ENCODE results near the gene PIGB. TPM values are rescaled to one million over a fixed set of nuclear protein-coding genes. Genes with fewer than 3 reads are reported as not detected.

The PIGB gene
- total RNA-seq, 1 donor, result 17.0 TPM

DNA sequence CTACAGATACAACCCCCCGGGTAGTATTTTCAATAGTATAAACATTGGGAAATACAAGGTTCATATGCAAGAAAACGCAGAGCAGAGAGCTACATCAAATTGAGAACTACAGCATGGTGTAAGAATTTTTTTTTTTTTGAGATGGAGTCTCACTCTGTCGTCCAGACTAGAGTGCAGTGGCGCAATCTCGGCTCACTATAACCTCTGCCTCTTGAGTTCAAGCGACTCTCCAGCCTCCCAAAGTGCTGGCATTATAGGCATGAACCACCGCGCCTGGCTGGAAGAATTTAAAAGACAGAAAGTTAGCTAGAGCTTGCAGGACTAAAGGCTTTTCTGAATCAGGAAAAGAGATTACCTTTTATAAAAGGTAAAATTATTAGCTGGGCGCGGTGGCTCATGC is 42.0 kb downstream of the PIGB start:
- Histone ChIP-seq H3K27ac (ENCODE audit: low read depth, low read length) (no peak overlapping the region), H4K20me1 (ENCODE audit: insufficient read depth, low read length) (no peaks in the 10 kb centered on the region), H3K9me3 (ENCODE audit: low read depth, low read length) (no peaks in the 10 kb centered on the region), H3K4me2 (ENCODE audit: insufficient read depth, low read length) (no peak overlapping the region), H3K4me3 (ENCODE audit: insufficient read depth, low read length) (no peak overlapping the region), H3K36me3 (ENCODE audit: insufficient read depth, low read length) (peaks cover 9% of the 10 kb centered on the region), H3K4me1 (ENCODE audit: insufficient read depth, low read length) (no peaks in the 10 kb centered on the region), H3K27me3 (ENCODE audit: insufficient read depth, low read length) (no peaks in the 10 kb centered on the region), H3K79me2 (ENCODE audit: insufficient read depth, low read length) (no peaks in the 10 kb centered on the region), H2AFZ (ENCODE audit: low read length) (no peak overlapping the region)
- DNase-seq (ENCODE audit: insufficient read length, low spot score, missing footprints), result no peak
- TF ChIP-seq, protein P1, sequence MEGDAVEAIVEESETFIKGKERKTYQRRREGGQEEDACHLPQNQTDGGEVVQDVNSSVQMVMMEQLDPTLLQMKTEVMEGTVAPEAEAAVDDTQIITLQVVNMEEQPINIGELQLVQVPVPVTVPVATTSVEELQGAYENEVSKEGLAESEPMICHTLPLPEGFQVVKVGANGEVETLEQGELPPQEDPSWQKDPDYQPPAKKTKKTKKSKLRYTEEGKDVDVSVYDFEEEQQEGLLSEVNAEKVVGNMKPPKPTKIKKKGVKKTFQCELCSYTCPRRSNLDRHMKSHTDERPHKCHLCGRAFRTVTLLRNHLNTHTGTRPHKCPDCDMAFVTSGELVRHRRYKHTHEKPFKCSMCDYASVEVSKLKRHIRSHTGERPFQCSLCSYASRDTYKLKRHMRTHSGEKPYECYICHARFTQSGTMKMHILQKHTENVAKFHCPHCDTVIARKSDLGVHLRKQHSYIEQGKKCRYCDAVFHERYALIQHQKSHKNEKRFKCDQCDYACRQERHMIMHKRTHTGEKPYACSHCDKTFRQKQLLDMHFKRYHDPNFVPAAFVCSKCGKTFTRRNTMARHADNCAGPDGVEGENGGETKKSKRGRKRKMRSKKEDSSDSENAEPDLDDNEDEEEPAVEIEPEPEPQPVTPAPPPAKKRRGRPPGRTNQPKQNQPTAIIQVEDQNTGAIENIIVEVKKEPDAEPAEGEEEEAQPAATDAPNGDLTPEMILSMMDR (IDR thresholded peaks at IDR 0.05; ENCODE audit: extremely low read depth, low read depth, low read length), result no peak

DNA sequence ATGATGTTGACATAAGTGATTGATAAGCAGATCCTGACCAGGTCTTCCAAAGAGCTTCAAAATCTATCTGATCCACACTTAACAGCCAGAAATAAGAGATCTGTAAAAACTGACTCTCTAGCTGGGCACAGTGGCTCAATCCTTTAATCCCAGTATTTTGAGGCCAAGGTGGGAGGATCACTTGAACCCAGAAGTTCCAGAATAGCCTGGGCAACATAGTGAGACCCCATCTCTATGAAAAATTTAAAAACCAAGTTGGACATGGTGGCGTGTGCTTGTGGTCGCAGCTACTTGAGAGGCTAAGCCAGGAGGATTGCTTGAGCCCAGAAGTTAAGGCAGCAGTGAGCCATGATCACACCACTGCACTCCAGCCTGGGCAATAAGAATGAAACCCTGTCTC is 43.6 kb downstream of the PIGB start:
- Histone ChIP-seq H3K27ac (ENCODE audit: low read depth, low read length) (no peak overlapping the region), H4K20me1 (ENCODE audit: insufficient read depth, low read length) (no peaks in the 10 kb centered on the region), H2AFZ (ENCODE audit: low read length) (no peak overlapping the region), H3K27me3 (ENCODE audit: insufficient read depth, low read length) (no peaks in the 10 kb centered on the region), H3K4me1 (ENCODE audit: insufficient read depth, low read length) (no peaks in the 10 kb centered on the region), H3K36me3 (ENCODE audit: insufficient read depth, low read length) (peaks cover 4% of the 10 kb centered on the region), H3K9me3 (ENCODE audit: low read depth, low read length) (no peaks in the 10 kb centered on the region), H3K4me2 (ENCODE audit: insufficient read depth, low read length) (no peak overlapping the region), H3K79me2 (ENCODE audit: insufficient read depth, low read length) (no peaks in the 10 kb centered on the region), H3K4me3 (ENCODE audit: insufficient read depth, low read length) (no peak overlapping the region)
- no peak for DNase-seq (ENCODE audit: insufficient read length, low spot score, missing footprints)
- TF ChIP-seq, protein P1 (IDR thresholded peaks at IDR 0.05; ENCODE audit: extremely low read depth, low read depth, low read length), result no peak

DNA sequence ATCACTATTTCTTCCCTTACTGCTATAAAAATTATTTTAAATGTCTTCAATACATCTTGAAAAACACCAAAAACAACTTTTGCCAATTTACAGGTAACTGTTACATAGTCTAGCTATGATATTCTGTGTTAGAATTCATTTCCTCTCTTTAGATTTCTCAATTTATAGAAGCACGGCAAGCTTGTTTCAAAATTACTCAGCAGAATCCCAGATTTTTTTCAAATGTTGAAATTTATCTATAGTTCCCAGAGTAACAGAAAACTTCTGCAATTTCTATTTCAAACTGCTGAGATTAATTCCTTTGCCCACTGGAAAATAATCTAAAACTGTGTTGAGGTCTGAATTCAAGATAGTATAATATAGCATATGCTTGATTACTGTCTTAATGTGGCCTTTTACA is 48.0 kb downstream of the PIGB start:
- Histone ChIP-seq H3K27me3 (ENCODE audit: insufficient read depth, low read length) (no peaks in the 10 kb centered on the region), H3K4me3 (ENCODE audit: insufficient read depth, low read length) (no peak overlapping the region), H3K4me1 (ENCODE audit: insufficient read depth, low read length) (no peaks in the 10 kb centered on the region), H2AFZ (ENCODE audit: low read length) (no peak overlapping the region), H4K20me1 (ENCODE audit: insufficient read depth, low read length) (no peaks in the 10 kb centered on the region), H3K27ac (ENCODE audit: low read depth, low read length) (no peak overlapping the region), H3K9me3 (ENCODE audit: low read depth, low read length) (no peaks in the 10 kb centered on the region), H3K36me3 (ENCODE audit: insufficient read depth, low read length) (peaks cover 17% of the 10 kb centered on the region), H3K79me2 (ENCODE audit: insufficient read depth, low read length) (no peaks in the 10 kb centered on the region), H3K4me2 (ENCODE audit: insufficient read depth, low read length) (no peak overlapping the region)
- TF ChIP-seq, protein P1 (IDR thresholded peaks at IDR 0.05; ENCODE audit: extremely low read depth, low read depth, low read length), result no peak
- DNase-seq (ENCODE audit: insufficient read length, low spot score, missing footprints), result no peak

DNA sequence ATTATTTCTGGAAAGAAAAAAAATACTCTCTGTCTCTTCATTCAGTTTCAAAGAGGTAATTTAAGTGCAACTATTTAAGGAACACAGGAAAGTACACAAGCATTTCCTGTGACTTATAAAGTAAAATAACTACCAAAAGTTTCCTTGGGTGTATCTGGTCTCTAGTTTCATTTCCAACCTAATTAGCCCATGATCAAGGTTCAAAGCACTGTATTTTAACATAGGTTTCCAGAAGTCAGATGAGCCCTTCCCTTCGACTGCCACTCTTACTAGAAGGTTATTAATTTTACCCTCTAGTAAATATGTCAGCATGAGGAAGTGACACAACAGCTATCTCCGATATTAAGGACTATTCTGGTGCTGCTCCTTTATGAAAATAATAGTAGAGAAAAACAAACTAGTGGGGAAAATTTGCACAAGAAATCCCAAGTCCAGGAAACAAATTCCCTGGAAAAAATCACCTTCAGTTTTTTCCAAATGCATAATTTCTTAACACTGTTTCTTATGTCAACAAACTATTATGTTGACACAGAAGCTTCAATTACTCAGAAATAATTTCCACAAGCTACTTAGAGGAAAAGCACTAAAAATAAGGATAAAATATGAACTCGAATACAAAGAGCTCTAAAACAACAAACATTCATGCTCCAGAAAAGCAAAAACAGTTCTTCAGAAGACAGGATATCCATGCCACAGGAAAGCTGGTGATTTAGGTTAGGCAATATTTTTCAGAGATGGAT is 53.8 kb downstream of the PIGB start:
- Histone ChIP-seq H3K36me3 (ENCODE audit: insufficient read depth, low read length) (peaks cover 35% of the 10 kb centered on the region), H3K27ac (ENCODE audit: low read depth, low read length) (no peak overlapping the region), H3K79me2 (ENCODE audit: insufficient read depth, low read length) (no peaks in the 10 kb centered on the region), H3K4me1 (ENCODE audit: insufficient read depth, low read length) (no peaks in the 10 kb centered on the region), H2AFZ (ENCODE audit: low read length) (no peak overlapping the region), H3K4me2 (ENCODE audit: insufficient read depth, low read length) (no peak overlapping the region), H3K4me3 (ENCODE audit: insufficient read depth, low read length) (no peak overlapping the region), H3K9me3 (ENCODE audit: low read depth, low read length) (no peaks in the 10 kb centered on the region), H4K20me1 (ENCODE audit: insufficient read depth, low read length) (no peaks in the 10 kb centered on the region), H3K27me3 (ENCODE audit: insufficient read depth, low read length) (no peaks in the 10 kb centered on the region)
- DNase-seq (ENCODE audit: insufficient read length, low spot score, missing footprints), result no peak
- TF ChIP-seq, protein P1 (IDR thresholded peaks at IDR 0.05; ENCODE audit: extremely low read depth, low read depth, low read length), result no peak

Measured in osteoblast (primary cell).